Measurements from ENCODE around the gene USO1. TPM values are rescaled to one million over a fixed set of nuclear protein-coding genes. Genes with fewer than 3 reads are reported as not detected.

USO1 gene
- total and polyA plus RNA-seq, 12 donors: 27.4 to 109 (median 69.8) TPM

GRCh38 chr4:75745721-75746199 is 21.4 kb downstream of the USO1 start:
- Histone ChIP-seq H3K27ac (peak overlapping the region in 1 of 5 donors; percentile 25), H3K27me3 (no peaks in the 10 kb centered on the region), H3K36me3 (replicated peaks in 1 of 2) (no peaks in the 10 kb centered on the region), H3K4me3 (no peak overlapping the region), H3K4me1 (replicated peaks in 1 of 2) (peaks cover 7 to 18% of the 10 kb centered on the region in 2 donors), H3K9me3 (replicated peaks in 1 of 3) (no peaks in the 10 kb centered on the region)
- DNase-seq: no peak
- TF ChIP-seq POLR2A (IDR thresholded peaks at IDR 0.05) (no peak), CTCF (IDR thresholded peaks at IDR 0.05) (no peak)
- 59 to 65% (median 63%) methylated on average over 9 of the region's 9 CpGs for WGBS, 4 donors
- intact Hi-C loops (cut with DNase I): no loop called here

- Histone ChIP-seq H3K27ac (no peak overlapping the region), H3K4me3 (no peak overlapping the region), H3K9me3 (replicated peaks in 1 of 3) (no peaks in the 10 kb centered on the region), H3K4me1 (replicated peaks in 1 of 2) (no peaks in the 10 kb centered on the region), H3K36me3 (replicated peaks in 1 of 2) (peaks cover 0 to 24% of the 10 kb centered on the region in 2 donors), H3K27me3 (no peaks in the 10 kb centered on the region)
- no peak for DNase-seq
- 95 to 99% (median 98%) methylated on average over 7 of the region's 7 CpGs for WGBS, 4 donors
- TF ChIP-seq CTCF (IDR thresholded peaks at IDR 0.05): no peak
- intact Hi-C loops (cut with DNase I): no loop called here
Observed at GRCh38 chr4:75752637-75753036, 28.3 kb downstream of the USO1 start.

- H3K27me3 ChIP-seq: no peaks in the 10 kb centered on the region
- peak overlapping the region in 4 of 5 donors; percentile 15 to 55 (median 46) for H3K27ac ChIP-seq
- no peak for TF ChIP-seq CTCF (IDR thresholded peaks at IDR 0.05)
- no peak for TF ChIP-seq POLR2A (IDR thresholded peaks at IDR 0.05)
- no peak overlapping the region for H3K4me3 ChIP-seq
- no peak for DNase-seq
- H3K4me1 ChIP-seq (replicated peaks in 1 of 2): peaks cover 5 to 17% of the 10 kb centered on the region in 2 donors
- intact Hi-C loops (cut with DNase I): no loop called here
- H3K36me3 ChIP-seq (replicated peaks in 1 of 2): peaks cover 0 to 19% of the 10 kb centered on the region in 2 donors
- no peaks in the 10 kb centered on the region for H3K9me3 ChIP-seq (replicated peaks in 1 of 3)
Observed at GRCh38 chr4:75769036-75769435, 44.7 kb downstream of the USO1 start.

GRCh38 chr4:75771607-75772006 is 47.2 kb downstream of the USO1 start:
- Histone ChIP-seq H3K27ac (no peak overlapping the region), H3K4me3 (no peak overlapping the region), H3K27me3 (no peaks in the 10 kb centered on the region), H3K4me1 (replicated peaks in 1 of 2) (peaks cover 5 to 17% of the 10 kb centered on the region in 2 donors), H3K36me3 (replicated peaks in 1 of 2) (peaks cover 0 to 36% of the 10 kb centered on the region in 2 donors), H3K9me3 (replicated peaks in 1 of 3) (no peaks in the 10 kb centered on the region)
- WGBS, 4 donors: 0% methylated on average over 1 of the region's 1 CpG
- intact Hi-C loops (cut with DNase I): no loop called here
- DNase-seq: no peak
- TF ChIP-seq CTCF (IDR thresholded peaks at IDR 0.05): no peak

Measured in adrenal gland (tissue), 12 donors.